Measurements from ENCODE around the gene MTNR1A.

The MTNR1A gene

DNA sequence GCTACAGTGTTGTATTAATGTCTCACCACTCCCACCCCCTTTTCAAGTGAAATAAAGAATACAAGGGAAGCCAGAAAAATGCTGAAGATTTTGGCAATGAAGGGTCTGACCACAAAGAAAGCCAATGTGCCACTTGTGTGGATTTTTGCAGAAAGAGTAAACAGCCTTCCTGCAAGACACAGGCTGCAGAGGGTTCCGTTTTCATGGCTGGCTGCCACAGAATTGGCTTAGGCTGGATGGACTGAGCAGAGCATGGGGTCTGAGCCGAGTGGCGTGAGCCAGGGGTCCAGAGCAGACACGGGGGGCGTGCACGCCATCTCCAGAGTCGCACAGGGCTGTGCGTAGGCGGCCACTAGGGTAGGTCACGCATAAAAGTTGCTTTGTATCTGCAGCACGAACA is 69.2 kb downstream of the MTNR1A start:
- DNase-seq (ENCODE audit: low spot score): peak; percentile 34

DNA sequence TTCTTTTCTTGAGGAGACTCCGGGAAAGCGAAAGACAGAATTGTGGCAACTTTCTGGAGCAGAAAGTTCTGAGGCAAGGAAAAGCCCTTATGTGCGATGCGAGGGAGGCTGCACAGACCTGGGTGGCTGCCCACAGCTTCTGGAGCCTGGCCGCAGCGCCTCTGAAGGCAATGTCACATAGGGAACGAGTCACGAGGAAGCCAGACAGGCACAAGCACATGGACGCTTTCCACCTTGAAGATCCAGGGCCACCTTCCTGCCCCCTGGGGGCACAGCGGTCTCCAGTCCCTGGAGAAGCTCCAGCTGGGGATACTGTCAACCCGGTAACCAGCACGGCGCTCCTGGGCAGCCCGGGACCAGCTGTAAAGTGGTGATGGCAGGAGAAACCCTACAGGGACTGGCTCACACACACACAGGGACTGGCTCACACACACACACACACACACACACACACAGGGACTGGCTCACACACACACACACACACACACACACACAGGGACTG is 69.8 kb downstream of the MTNR1A start:
- DNase-seq (ENCODE audit: low spot score): peak; percentile 19

DNA sequence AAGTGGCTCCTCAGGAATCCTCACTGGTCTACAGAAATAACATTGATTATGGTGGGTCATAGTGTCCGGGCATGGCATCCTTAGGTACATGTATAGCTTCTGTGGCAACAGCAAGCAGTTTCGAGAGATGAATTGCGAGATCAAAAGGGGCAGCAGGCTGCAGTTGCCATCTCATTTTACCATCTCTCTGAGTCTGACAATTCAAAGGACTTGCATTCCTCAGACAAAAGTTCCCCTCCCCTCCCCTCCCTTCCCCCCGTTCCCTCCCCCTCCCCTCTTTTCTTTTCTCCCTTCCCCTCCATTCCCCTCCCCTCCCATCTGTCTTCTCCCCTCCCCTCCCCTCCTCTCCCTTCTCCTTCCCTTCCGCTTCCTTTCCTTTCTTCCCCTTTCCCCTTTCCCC is 70.2 kb downstream of the MTNR1A start:
- DNase-seq (ENCODE audit: low spot score): no peak

DNA sequence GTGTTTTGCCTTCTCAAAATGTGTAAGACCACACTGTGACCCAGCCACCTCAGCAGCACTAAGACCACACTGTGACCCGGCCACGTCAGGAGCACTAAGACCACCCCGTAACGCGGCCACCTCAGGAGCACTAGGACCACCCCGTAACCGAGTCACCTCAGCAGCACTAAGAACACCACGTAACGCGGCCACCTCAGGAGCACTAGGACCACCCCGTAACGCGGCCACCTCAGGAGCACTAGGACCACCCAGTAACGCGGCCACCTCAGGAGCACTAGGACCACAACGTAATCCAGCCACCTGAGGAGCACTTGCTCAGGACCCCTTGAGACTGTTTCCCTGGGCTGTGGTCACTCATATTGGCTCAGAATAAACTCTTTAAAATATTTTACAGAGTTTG is 71.7 kb downstream of the MTNR1A start:
- no peak for DNase-seq (ENCODE audit: low spot score)
